ENCODE results near the gene NOC3L. TPM values are rescaled to one million over a fixed set of nuclear protein-coding genes. Genes with fewer than 3 reads are reported as not detected.

The NOC3L gene
- total and polyA plus RNA-seq, 2 of the 4 experiments (the other 2 are of a cell fraction) = 11.9 to 26.5 TPM

GRCh38 chr10:94405406-94405805 is 42.7 kb upstream of the NOC3L start:
- POLR2A ChIA-PET (ENCODE audit: unreplicated experiment) = no interaction called here

More at GRCh38 chr10:94405406-94405805, 42.7 kb upstream of the NOC3L start:
- Histone ChIP-seq H2AK5ac (ENCODE audit: low read depth, low read length) (no peak overlapping the region), H2BK15ac (ENCODE audit: low read depth, low read length) (no peak overlapping the region), H4K20me1 (ENCODE audit: insufficient read depth, low read length) (no peaks in the 10 kb centered on the region), H3K9me1 (ENCODE audit: insufficient read depth, low read length) (no peaks in the 10 kb centered on the region; the same call in 1 of the 2 replicates), H3K36me3 (ENCODE audit: control insufficient read depth, insufficient read depth, low read length) (no peaks in the 10 kb centered on the region), H3K4me3 (ENCODE audit: insufficient read depth, low read depth, low read length) (no peak overlapping the region), H2BK20ac (ENCODE audit: low read depth, low read length) (no peak overlapping the region), H3K79me1 (ENCODE audit: low read depth in 1 of 2, low read length in 2 of 2) (peaks cover 6 to 37% of the 10 kb centered on the region in 2 experiments; a peak in 3 of 4 replicates), H4K91ac (ENCODE audit: insufficient read depth, low read depth, low read length) (no peak overlapping the region), H3K14ac (replicated peaks; ENCODE audit: low read depth, low read length) (no peak overlapping the region), H3K23ac (ENCODE audit: low read depth, low read length) (no peak overlapping the region), H3K18ac (ENCODE audit: low read depth, low read length) (no peak overlapping the region), H3K27ac (ENCODE audit: insufficient read depth, low read length) (no peak overlapping the region), H3K4me1 (ENCODE audit: control insufficient read depth, insufficient read depth, low read length) (no peaks in the 10 kb centered on the region), H3K9ac (ENCODE audit: low read depth, low read length) (no peak overlapping the region), H3K4me2 (ENCODE audit: low read depth, low read length) (no peak overlapping the region), H4K5ac (ENCODE audit: low read depth, low read length) (no peak overlapping the region), H3K56ac (ENCODE audit: extremely low read depth, insufficient read depth, low read length) (no peak overlapping the region), H3K9me3 (ENCODE audit: control insufficient read depth, insufficient read depth, low read length) (no peaks in the 10 kb centered on the region), H4K8ac (ENCODE audit: low read depth in 2 of 2, low read length in 2 of 2) (no peak overlapping the region), H2AK9ac (replicated peaks; ENCODE audit: low read depth, low read length, poor library complexity) (no peak overlapping the region), H3K4ac (ENCODE audit: low read depth, low read length) (no peak overlapping the region), H2AFZ (replicated peaks; ENCODE audit: low read length, poor library complexity) (no peak overlapping the region), H2BK5ac (ENCODE audit: low read depth, low read length, poor library complexity, severe bottlenecking) (no peak overlapping the region), H2BK120ac (ENCODE audit: low read depth, low read length) (no peak overlapping the region), H3K27me3 (ENCODE audit: control insufficient read depth, insufficient read depth, low read length) (no peaks in the 10 kb centered on the region)
- CTCF ChIA-PET = no interaction called here
- DNase-seq = no peak
- no peak for TF ChIP-seq MAZ (IDR thresholded peaks at IDR 0.05; ENCODE audit: borderline replicate concordance, low read depth, low read length)
- no peak for TF ChIP-seq FOS (IDR thresholded peaks at IDR 0.05; ENCODE audit: low read depth, low read length)
- TF ChIP-seq, protein P1, sequence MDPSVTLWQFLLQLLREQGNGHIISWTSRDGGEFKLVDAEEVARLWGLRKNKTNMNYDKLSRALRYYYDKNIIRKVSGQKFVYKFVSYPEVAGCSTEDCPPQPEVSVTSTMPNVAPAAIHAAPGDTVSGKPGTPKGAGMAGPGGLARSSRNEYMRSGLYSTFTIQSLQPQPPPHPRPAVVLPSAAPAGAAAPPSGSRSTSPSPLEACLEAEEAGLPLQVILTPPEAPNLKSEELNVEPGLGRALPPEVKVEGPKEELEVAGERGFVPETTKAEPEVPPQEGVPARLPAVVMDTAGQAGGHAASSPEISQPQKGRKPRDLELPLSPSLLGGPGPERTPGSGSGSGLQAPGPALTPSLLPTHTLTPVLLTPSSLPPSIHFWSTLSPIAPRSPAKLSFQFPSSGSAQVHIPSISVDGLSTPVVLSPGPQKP (IDR thresholded peaks at IDR 0.05; ENCODE audit: borderline replicate concordance, low read depth, low read length) = no peak
- no peak for TF ChIP-seq CHD1 (IDR thresholded peaks at IDR 0.05; ENCODE audit: low read depth, low read length)
- TF ChIP-seq POLR2A (IDR thresholded peaks at IDR 0.05; ENCODE audit: low read depth, low read length) = no peak
- no peak for TF ChIP-seq RFX5 (IDR thresholded peaks at IDR 0.05; ENCODE audit: low read depth, low read length)
- no peak for TF ChIP-seq NFE2L2 (IDR thresholded peaks at IDR 0.05; ENCODE audit: low read depth, low read length)
- no peak for TF ChIP-seq RCOR1 (IDR thresholded peaks at IDR 0.05; ENCODE audit: insufficient replicate concordance, low read length)
- no peak for TF ChIP-seq USF2 (IDR thresholded peaks at IDR 0.05; ENCODE audit: low read depth, low read length)
- BruUV-seq (replicated peaks) = no TSS peak
- in situ Hi-C loops (cut with MboI; ENCODE audit: low sequenced_read_pairs) = no loop called here
- ATAC-seq (ENCODE audit: low read depth) = no peak
- dilution Hi-C loops (cut with HindIII; ENCODE audit: low sequenced_read_pairs, unreplicated experiment) = no loop called here
- intact Hi-C loops (cut with micrococcal nuclease) = no loop called here
